GM03348 (cell line): ENCODE data around the gene LRRC75A.

Source experiments
- DNase-seq: peaks from one replicate; pipeline ENCODE4 v3.0.0; 2012; ENCODE audit warnings: low spot score

LRRC75A gene

GRCh38 chr17:16493531-16494046 is 1.6 kb upstream of the LRRC75A start:
- no peak for DNase-seq

DNA sequence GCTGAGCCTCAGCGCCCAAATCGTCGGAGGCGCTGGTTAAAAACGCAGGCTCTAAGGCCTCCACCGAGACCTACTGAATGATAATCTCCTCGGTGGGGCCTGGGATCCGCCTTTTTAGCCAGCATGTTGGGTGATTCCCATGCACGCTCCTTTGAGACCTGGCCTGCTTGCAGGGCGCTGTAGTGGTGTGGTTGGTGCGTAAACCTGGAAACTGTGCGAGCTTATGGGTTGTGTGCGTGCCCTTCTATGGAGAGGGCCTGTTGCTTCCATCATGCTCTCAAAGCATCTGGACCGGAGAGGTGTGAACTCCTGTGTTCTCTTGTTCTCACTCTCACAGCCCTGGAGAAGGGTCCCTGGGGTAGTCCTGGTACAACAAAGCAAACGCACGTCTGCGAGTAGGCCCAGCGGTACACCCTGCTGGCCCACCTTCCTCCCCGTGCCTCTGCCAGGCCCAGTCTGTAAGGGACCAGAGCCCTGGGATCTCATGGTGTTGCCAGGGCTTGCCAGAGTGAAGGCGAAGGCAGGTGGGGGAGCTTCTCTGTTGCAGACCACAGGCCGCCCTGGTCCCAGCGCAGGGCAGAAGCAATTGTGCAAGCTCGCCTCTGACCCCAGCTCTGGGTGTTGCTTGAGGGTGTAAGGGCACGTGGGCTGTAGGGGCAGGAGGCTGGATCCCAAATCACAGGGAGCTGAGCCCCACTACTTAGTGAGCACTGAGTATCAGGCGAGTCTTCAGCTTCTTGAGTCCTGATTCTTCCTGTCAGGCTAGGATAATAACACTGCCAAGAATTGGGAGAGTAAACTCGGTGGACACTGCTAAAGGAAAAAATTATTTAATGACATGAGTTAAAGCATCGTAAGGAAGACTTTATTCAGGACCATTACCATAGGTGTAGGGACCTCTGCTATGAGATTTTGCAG is 879 bp upstream of the LRRC75A start:
- no peak for DNase-seq

GRCh38 chr17:16491131-16491702 is 776 bp downstream of the LRRC75A start:
- no peak for DNase-seq

GRCh38 chr17:16489431-16489830 is 2.6 kb downstream of the LRRC75A start:
- no peak for DNase-seq

DNA sequence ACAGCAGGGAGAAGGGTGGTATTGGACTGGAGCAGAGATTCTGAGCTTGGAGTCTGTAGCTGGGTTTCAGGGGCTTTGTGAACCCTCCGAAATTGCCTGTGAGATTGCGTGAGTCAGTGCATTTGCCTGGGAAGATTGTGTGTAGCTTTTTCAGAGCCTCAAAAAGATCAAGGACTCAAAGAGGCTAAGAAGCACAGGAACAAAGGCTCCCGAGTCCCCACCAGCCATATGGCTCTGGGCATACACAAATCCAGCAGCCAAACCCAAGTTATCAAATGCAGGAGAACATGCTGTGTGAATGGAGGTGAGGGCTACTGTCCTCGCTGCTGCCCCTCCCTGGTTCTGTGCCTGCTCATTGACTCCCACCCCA is 3.0 kb downstream of the LRRC75A start:
- no peak for DNase-seq

DNA sequence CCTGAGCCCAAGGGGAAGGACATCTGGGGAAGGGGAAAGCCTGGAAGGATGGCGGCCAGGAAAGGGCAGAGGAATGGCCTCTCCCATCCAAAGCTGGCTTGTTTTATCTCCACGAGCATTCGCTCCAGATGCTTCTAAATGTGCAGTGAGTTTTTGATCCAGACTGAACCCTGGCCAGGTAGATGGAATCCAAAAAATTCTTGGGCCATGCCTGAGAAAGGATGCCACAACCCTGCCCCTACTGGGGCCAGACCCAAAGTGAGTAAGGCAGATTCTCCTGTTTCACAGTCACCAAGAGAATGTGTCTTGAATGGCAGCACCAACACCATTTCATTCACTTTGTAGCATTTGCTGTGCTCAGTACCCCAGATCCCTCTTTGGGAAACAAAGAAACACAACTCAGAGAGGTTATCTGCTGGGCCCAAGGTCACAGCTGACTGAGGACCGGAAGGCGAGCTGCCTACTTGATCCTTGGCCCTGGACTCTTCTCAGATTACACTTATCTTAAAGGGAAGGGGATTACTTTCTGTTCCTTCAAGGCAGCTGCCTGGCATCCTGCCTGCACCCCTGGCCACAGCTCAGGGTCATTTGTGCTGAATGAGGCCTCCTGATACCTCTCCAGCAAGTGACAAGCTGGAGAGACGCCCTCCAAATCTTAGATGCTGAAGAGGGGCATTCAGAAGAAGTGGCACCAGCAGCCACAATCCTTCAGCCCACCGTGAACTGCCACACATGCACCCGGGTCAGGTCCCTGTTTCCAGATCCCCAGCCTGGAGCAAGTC is 3.6 kb downstream of the LRRC75A start:
- DNase-seq = no peak

- peak; percentile 66 for DNase-seq
Observed at GRCh38 chr17:16486373-16487250, 5.4 kb downstream of the LRRC75A start.

DNA sequence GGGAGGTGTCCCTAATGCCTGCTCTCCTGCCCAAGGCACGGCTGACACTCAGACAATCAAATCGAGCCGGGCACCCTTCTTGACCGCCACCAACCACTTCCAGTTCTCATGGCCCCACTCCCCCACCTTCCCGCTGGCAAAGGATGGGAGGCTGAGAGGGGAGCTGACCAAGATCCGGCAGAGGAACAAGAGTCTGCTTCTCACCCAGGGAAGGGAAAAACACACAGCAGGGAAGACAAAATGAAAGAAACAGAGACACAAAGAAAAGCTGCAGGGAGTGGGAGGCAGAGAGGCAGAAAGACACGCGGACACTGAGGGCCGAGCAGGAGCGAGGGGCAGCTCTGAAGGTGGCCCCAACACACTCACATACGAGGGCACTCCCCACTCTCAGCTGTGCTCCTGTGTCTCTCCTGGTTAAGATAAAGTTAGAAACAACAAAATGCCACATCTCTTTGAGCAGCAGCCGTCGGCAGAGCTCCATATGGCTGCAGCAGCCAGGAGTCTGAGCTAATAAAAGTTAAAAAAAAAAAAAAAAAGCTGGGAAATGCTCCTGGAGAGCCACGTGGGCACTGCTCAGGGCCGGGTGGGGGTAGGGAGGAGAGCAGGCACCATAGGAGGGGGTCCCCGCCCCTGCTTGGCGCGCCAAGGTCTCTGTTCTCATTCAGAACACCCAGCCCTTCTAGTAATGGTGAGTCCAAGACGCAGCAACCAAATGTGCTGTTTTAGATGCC is 7.4 kb downstream of the LRRC75A start:
- DNase-seq = no peak

GRCh38 chr17:16483021-16483645 is 8.9 kb downstream of the LRRC75A start:
- no peak for DNase-seq

DNA sequence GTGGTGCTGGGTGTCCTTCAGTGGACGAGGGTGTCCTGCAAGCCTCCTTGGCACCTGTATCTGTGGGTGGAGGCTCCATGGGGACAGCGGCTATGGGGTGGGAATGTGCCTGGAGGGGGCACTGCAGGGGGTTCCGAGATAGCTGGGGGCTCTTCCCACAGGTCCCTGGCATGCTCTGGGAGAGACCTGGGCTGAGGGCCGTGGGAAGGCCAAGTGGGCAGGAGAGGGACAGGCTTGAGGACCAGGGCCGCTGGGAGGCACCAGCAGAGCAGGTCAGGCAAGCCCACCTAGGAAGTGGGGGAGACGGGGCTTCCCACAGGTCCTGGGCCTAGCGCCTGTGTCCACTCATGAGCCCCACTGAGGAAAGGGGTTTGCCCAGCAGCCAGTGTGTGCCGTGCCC is 9.7 kb downstream of the LRRC75A start:
- DNase-seq = no peak

- no peak for DNase-seq
Observed at GRCh38 chr17:16480995-16481394, 11.0 kb downstream of the LRRC75A start.

- no peak for DNase-seq
Observed at GRCh38 chr17:16479264-16479663, 12.7 kb downstream of the LRRC75A start.

DNA sequence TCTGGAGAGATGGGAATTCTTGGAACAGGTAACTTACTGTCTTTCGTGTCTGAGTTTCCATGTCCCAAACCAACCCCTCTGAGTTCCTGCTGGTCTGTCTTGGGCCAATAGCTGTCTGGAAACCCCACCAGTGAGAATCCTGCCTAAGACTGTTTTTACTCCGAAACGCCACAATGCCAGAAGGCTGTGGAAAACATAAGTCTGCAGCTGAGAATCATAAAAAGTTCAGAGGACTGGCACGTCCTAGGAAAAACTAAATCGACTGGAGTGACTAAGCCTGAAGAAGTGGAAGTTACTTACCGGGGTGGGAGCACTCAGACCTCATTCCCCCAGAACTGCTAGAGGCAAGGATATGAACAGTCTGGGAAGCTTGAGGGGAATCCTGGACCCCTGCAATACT is 13.3 kb downstream of the LRRC75A start:
- DNase-seq = peak; percentile 31

- no peak for DNase-seq
Observed at GRCh38 chr17:16477666-16478065, 14.3 kb downstream of the LRRC75A start.

DNA sequence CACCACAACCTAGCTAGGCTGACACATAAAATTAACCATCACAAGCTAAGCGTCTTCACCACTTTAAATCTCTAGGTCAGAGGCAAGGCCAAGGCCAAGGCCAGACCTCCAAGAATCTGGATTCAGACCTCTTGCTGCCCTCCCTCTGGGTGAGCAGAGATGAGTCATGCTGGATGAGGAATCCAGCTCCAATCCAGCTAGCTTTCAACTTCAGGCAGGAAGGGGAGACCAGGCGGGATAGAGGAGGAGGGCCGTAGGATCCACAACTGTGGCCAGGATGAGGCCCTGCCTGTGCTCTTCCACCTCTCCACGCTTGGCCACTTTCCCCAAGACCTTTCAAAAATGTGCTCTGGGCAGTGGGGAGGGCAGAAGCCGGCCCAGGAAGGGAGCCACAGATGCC is 14.7 kb downstream of the LRRC75A start:
- peak; percentile 92 for DNase-seq

GRCh38 chr17:16475179-16475704 is 16.8 kb downstream of the LRRC75A start:
- DNase-seq = no peak

- DNase-seq = no peak
Observed at GRCh38 chr17:16474012-16474725, 17.8 kb downstream of the LRRC75A start.

- DNase-seq = no peak
Observed at GRCh38 chr17:16473044-16474011, 18.7 kb downstream of the LRRC75A start.
